HG03103 (cell line): Measurements from ENCODE around the gene COMT.
"Not testable (repeated sequence)": the region's sequence is repeated elsewhere in the genome, so short reads cannot be mapped to it uniquely, and the experiment has no call there.

ENCODE experiments used
- ATAC-seq: cut with Tn5 transposase; IDR thresholded peaks from one replicate; pipeline ENCODE4 v1.9.1; 2021; ENCODE audit warnings: low read depth; ENCODE audit not compliant: unreplicated experiment

Gene COMT

GRCh38 chr22:19907902-19908301 lies 33.7 kb upstream of the COMT start:
- not testable (repeated sequence) for ATAC-seq

- ATAC-seq, result no peak
These were observed 32.0 kb upstream of the COMT start for GRCh38 chr22:19909350-19910179.

- no peak for ATAC-seq
These were observed 31.3 kb upstream of the COMT start for GRCh38 chr22:19910180-19910744.

- ATAC-seq, result no peak
These were observed 29.9 kb upstream of the COMT start for GRCh38 chr22:19911540-19912270.

GRCh38 chr22:19912271-19912999 lies 29.1 kb upstream of the COMT start:
- no peak for ATAC-seq

- no peak for ATAC-seq
These were observed 28.1 kb upstream of the COMT start for GRCh38 chr22:19913337-19913936.

GRCh38 chr22:19914201-19914943 lies 27.2 kb upstream of the COMT start:
- no peak for ATAC-seq

- no peak for ATAC-seq
These were observed 26.2 kb upstream of the COMT start for GRCh38 chr22:19915287-19915954.

GRCh38 chr22:19916006-19916405 lies 25.6 kb upstream of the COMT start:
- no peak for ATAC-seq

GRCh38 chr22:19916941-19917340 lies 24.6 kb upstream of the COMT start:
- no peak for ATAC-seq

- ATAC-seq, result no peak
These were observed 24.0 kb upstream of the COMT start for GRCh38 chr22:19917389-19918138.

GRCh38 chr22:19918332-19919106 lies 23.1 kb upstream of the COMT start:
- no peak for ATAC-seq

GRCh38 chr22:19919701-19920363 lies 21.7 kb upstream of the COMT start:
- ATAC-seq, result no peak

- no peak for ATAC-seq
These were observed 20.0 kb upstream of the COMT start for GRCh38 chr22:19921544-19922081.

GRCh38 chr22:19923914-19924513 lies 17.6 kb upstream of the COMT start:
- no peak for ATAC-seq

GRCh38 chr22:19926028-19926427 lies 15.5 kb upstream of the COMT start:
- not testable (repeated sequence) for ATAC-seq

GRCh38 chr22:19927696-19928095 lies 13.9 kb upstream of the COMT start:
- no peak for ATAC-seq
